H9 (cell line): ENCODE results near the gene FAM81B. TPM values are rescaled to one million over a fixed set of nuclear protein-coding genes. Genes with fewer than 3 reads are reported as not detected.

Experiments used
- DNase-seq: peaks from one replicate; pipeline ENCODE4 v3.0.0-alpha.2; 2017
- H2AFZ ChIP-seq: one replicate; pipeline ENCODE4 v1.6.1; 2013; ENCODE audit warnings: mild to moderate bottlenecking, low read length, control low read depth, moderate library complexity
- H2AK5ac ChIP-seq: 2 replicates; pipeline ENCODE4 v1.6.1; 2013; ENCODE audit warnings: low read length, control low read depth, mixed read lengths; ENCODE audit not compliant: insufficient read length
- H2BK120ac ChIP-seq: one replicate; pipeline ENCODE4 v1.6.1; 2013; ENCODE audit warnings: low read depth, mild to moderate bottlenecking, low read length, control low read depth, inconsistent platforms; ENCODE audit not compliant: poor library complexity, severe bottlenecking
- H2BK12ac ChIP-seq: 2 replicates; pipeline ENCODE4 v1.6.1; 2013; ENCODE audit warnings: low read length, control low read depth, mixed read lengths, low read depth; ENCODE audit not compliant: insufficient read length
- H2BK15ac ChIP-seq: 2 replicates; pipeline ENCODE4 v1.6.1; 2013; ENCODE audit warnings: low read depth, low read length, control low read depth
- H2BK20ac ChIP-seq: one replicate; pipeline ENCODE4 v1.6.1; 2013; ENCODE audit warnings: low read depth, mild to moderate bottlenecking, low read length, control low read depth, inconsistent platforms; ENCODE audit not compliant: poor library complexity, severe bottlenecking
- H2BK5ac ChIP-seq: 2 replicates; pipeline ENCODE4 v1.6.1; 2013; ENCODE audit warnings: low read length, control low read depth, mixed read lengths; ENCODE audit not compliant: insufficient read length
- H3K14ac ChIP-seq: 2 replicates; pipeline ENCODE4 v1.6.1; 2013; ENCODE audit warnings: low read length, control low read depth; ENCODE audit not compliant: insufficient read depth
- H3K18ac ChIP-seq: 2 replicates; pipeline ENCODE4 v1.6.1; 2013; ENCODE audit warnings: low read depth, mild to moderate bottlenecking, mixed read lengths, low read length, control low read depth; ENCODE audit not compliant: insufficient read length
- H3K23ac ChIP-seq: 2 replicates; pipeline ENCODE4 v1.6.1; 2013; ENCODE audit warnings: low read length, control low read depth, mixed read lengths, low read depth; ENCODE audit not compliant: insufficient read length
- H3K23me2 ChIP-seq: 2 replicates; pipeline ENCODE4 v1.6.1; 2013; ENCODE audit warnings: low read depth, mild to moderate bottlenecking, mixed read lengths, low read length, control low read depth; ENCODE audit not compliant: insufficient read length, poor library complexity, severe bottlenecking
- H3K27ac ChIP-seq: 2 replicates; pipeline ENCODE4 v1.5.1; 2013; ENCODE audit warnings: low read length, control low read depth, mixed read lengths, low read depth; ENCODE audit not compliant: insufficient read length
- H3K27me3 ChIP-seq: 2 replicates; pipeline ENCODE4 v1.6.1; 2013; ENCODE audit warnings: low read length, control low read depth, inconsistent platforms; ENCODE audit not compliant: insufficient read depth
- H3K4ac ChIP-seq: 2 replicates; pipeline ENCODE4 v1.6.1; 2013; ENCODE audit warnings: low read depth, mild to moderate bottlenecking, control low read depth, inconsistent platforms, low read length, moderate library complexity
- H3K4me1 ChIP-seq: 2 replicates; pipeline ENCODE4 v1.6.1; 2013; ENCODE audit warnings: low read length, control low read depth, inconsistent platforms; ENCODE audit not compliant: insufficient read depth
- H3K4me2 ChIP-seq: 2 replicates; pipeline ENCODE4 v1.6.1; 2013; ENCODE audit warnings: low read length, control low read depth, mixed read lengths; ENCODE audit not compliant: insufficient read length, insufficient read depth
- H3K56ac ChIP-seq: 2 replicates; pipeline ENCODE4 v1.6.1; 2013; ENCODE audit warnings: low read depth, mild to moderate bottlenecking, mixed read lengths, low read length, control low read depth; ENCODE audit not compliant: insufficient read length
- H3K79me1 ChIP-seq: 2 replicates; pipeline ENCODE4 v1.6.1; 2013; ENCODE audit warnings: low read depth, mild to moderate bottlenecking, moderate library complexity, low read length, control low read depth, inconsistent platforms; ENCODE audit not compliant: insufficient read depth, poor library complexity, severe bottlenecking
- H3K79me2 ChIP-seq: 2 replicates; pipeline ENCODE4 v1.6.1; 2013; ENCODE audit warnings: low read length, control low read depth, inconsistent platforms; ENCODE audit not compliant: insufficient read depth
- H3K9ac ChIP-seq: 2 replicates; pipeline ENCODE4 v1.6.1; 2013; ENCODE audit warnings: low read length, control low read depth, mixed read lengths; ENCODE audit not compliant: insufficient read length; ENCODE audit errors: extremely low read depth
- H3K9me3 ChIP-seq: one replicate; pipeline ENCODE4 v1.6.1; 2013; ENCODE audit warnings: low read depth, low read length, inconsistent platforms; ENCODE audit not compliant: control insufficient read depth
- H3T11ph ChIP-seq: one replicate; pipeline ENCODE4 v1.6.1; 2013; ENCODE audit warnings: mild to moderate bottlenecking, low read length, control low read depth, inconsistent platforms
- H4K20me1 ChIP-seq: one replicate; pipeline ENCODE4 v1.6.1; 2013; ENCODE audit not compliant: control insufficient read depth, insufficient read length, insufficient read depth
- H4K5ac ChIP-seq: 2 replicates; pipeline ENCODE4 v1.6.1; 2013; ENCODE audit warnings: low read depth, mild to moderate bottlenecking, mixed read lengths, low read length, control low read depth; ENCODE audit not compliant: insufficient read length
- H4K8ac ChIP-seq: replicated peaks from 2 replicates; pipeline ENCODE4 v1.6.1; 2013; ENCODE audit warnings: low read length, control low read depth, mixed read lengths, low read depth; ENCODE audit not compliant: insufficient read length
- H4K91ac ChIP-seq: 2 replicates; pipeline ENCODE4 v1.6.1; 2013; ENCODE audit warnings: low read depth, mild to moderate bottlenecking, moderate library complexity, mixed read lengths, low read length, control low read depth; ENCODE audit not compliant: insufficient read length
- H3K27ac Mint-ChIP-seq, 3 experiments: 2 replicates in 2 of 3; 3 replicates in 1 of 3; pipeline ENCODE4 v1.8.0; 2020 to 2021; ENCODE audit warnings: mixed read lengths in 3 of 3, mild to moderate bottlenecking in 1 of 3, moderate library complexity in 1 of 3
- H3K27me3 Mint-ChIP-seq: 2 replicates; pipeline ENCODE4 v1.8.0; 2021; ENCODE audit warnings: low read depth, mild to moderate bottlenecking, moderate library complexity, mixed read lengths
- H3K36me3 Mint-ChIP-seq, 3 experiments: 2 replicates in 2 of 3; 3 replicates in 1 of 3; pipeline ENCODE4 v1.8.0; 2020 to 2021; ENCODE audit warnings: low read depth in 3 of 3, mixed read lengths in 3 of 3; ENCODE audit not compliant: insufficient read depth in 1 of 3
- H3K4me1 Mint-ChIP-seq, 2 experiments: 2 replicates each; pipeline ENCODE4 v1.8.0; 2020; ENCODE audit warnings: mixed read lengths in 2 of 2
- H3K4me3 Mint-ChIP-seq, 2 experiments: 2 replicates in 1 of 2; 3 replicates in 1 of 2; pipeline ENCODE4 v1.8.0; 2020 to 2021; ENCODE audit warnings: mild to moderate bottlenecking in 2 of 2, mixed read lengths in 2 of 2, moderate library complexity in 1 of 2
- H3K9me3 Mint-ChIP-seq, 2 experiments: 2 replicates in 1 of 2; 3 replicates in 1 of 2; pipeline ENCODE4 v1.8.0; 2020; ENCODE audit warnings: mild to moderate bottlenecking in 2 of 2, mixed read lengths in 2 of 2, moderate library complexity in 1 of 2
- WGBS: extraction: QIAGEN DNeasy Blood & Tissue Kit; methylation state at CpG from one replicate; pipeline ENCODE4 v1.1.7; 2013; ENCODE audit warnings: missing lambda C conversion rate, low lambda C conversion rate, mixed read lengths; ENCODE audit not compliant: insufficient read length; ENCODE audit errors: extremely low coverage; 5-methylcytosine and 5-hydroxymethylcytosine counted together
- total RNA-seq: library from RNA; stranded (reverse); gene quantifications from 2 replicates; pipeline ENCODE4 v1.2.1, GENCODE V29; 2021
- TF ChIP-seq, protein P1 (sequence below): fragments of 200-600 bp; sonication (generic); conservative IDR thresholded peaks from 3 replicates; pipeline ENCODE4 v1.8.0; 2021; ENCODE audit warnings: antibody characterized with exemption, mild to moderate bottlenecking

FAM81B gene
- total RNA-seq, 1 experiment from 2014 or later, result not detected

DNA sequence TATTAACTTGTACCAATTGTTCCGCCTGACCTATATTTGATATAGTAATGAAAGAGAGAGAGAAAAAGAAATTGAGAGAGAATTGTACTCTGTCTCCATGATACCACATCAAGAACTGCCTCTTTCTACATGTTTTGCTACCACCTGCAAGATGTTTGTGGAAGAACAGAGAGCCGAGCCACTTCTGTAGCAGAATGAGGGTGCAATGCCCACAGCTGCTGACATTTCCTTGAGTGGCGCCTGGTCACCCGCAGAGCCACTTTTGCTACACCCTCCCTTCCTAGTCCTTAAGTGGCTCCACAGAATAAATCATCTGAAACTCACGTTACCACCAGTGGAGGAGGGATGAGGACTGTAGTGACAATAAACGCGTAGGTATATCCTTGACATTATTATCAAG lies 17.1 kb upstream of the FAM81B start:
- Histone ChIP-seq H2BK120ac (no peak overlapping the region), H3K9me3 (no peaks in the 10 kb centered on the region), H3T11ph (no peak overlapping the region), H3K4me1 (no peaks in the 10 kb centered on the region), H2BK20ac (no peak overlapping the region), H3K79me1 (no peaks in the 10 kb centered on the region), H3K23ac (no peak overlapping the region), H4K91ac (no peak overlapping the region), H3K4me2 (no peak overlapping the region), H4K8ac (no peak overlapping the region), H3K27ac (no peak overlapping the region), H3K56ac (no peak overlapping the region), H2AFZ (no peak overlapping the region), H3K27me3 (no peaks in the 10 kb centered on the region), H3K4ac (no peak overlapping the region), H3K23me2 (no peaks in the 10 kb centered on the region), H4K20me1 (no peaks in the 10 kb centered on the region), H2BK12ac (no peak overlapping the region), H3K79me2 (no peaks in the 10 kb centered on the region), H2BK5ac (no peak overlapping the region), H3K14ac (no peak overlapping the region), H2AK5ac (no peak overlapping the region), H2BK15ac (no peak overlapping the region), H3K9ac (no peak overlapping the region), H3K18ac (no peak overlapping the region), H4K5ac (no peak overlapping the region)
- Mint-ChIP-seq H3K9me3 (no peaks in the 10 kb centered on the region), H3K27me3 (no peaks in the 10 kb centered on the region), H3K4me1 (peaks cover 0 to 4% of the 10 kb centered on the region in 2 experiments; a peak in 1 of 4 replicates), H3K36me3 (no peaks in the 10 kb centered on the region; a peak in 1 of 7 replicates), H3K27ac (no peak overlapping the region), H3K4me3 (no peak overlapping the region)
- TF ChIP-seq, protein P1, sequence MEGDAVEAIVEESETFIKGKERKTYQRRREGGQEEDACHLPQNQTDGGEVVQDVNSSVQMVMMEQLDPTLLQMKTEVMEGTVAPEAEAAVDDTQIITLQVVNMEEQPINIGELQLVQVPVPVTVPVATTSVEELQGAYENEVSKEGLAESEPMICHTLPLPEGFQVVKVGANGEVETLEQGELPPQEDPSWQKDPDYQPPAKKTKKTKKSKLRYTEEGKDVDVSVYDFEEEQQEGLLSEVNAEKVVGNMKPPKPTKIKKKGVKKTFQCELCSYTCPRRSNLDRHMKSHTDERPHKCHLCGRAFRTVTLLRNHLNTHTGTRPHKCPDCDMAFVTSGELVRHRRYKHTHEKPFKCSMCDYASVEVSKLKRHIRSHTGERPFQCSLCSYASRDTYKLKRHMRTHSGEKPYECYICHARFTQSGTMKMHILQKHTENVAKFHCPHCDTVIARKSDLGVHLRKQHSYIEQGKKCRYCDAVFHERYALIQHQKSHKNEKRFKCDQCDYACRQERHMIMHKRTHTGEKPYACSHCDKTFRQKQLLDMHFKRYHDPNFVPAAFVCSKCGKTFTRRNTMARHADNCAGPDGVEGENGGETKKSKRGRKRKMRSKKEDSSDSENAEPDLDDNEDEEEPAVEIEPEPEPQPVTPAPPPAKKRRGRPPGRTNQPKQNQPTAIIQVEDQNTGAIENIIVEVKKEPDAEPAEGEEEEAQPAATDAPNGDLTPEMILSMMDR, result no peak
- no peak for DNase-seq
- no CpG with 5 or more reads among the region's 7 CpGs for WGBS
